Stomach (tissue), 4 donors: ENCODE measurements around the gene FOXJ3.

Experiments used
- CTCF ChIP-seq, 7 experiments: fragments of 450-650 bp in 4 of 7; fragments of 200-600 bp in 3 of 7; sonication (generic) in 3 of 7; IDR thresholded peaks; one replicate each; pipeline ENCODE4 v1.5.1; 2016 to 2019; ENCODE audit warnings: antibody characterized with exemption in 7 of 7, control low read depth in 2 of 7, mild to moderate bottlenecking in 1 of 7
- EP300 ChIP-seq: sonication (generic); formaldehyde crosslinking; IDR thresholded peaks from one replicate; pipeline ENCODE4 v1.6.1; 2017; ENCODE audit warnings: antibody characterized with exemption
- POLR2A ChIP-seq, 4 donors: fragments of 450-650 bp; IDR thresholded peaks; one replicate each; pipeline ENCODE4 v1.6.1; 2016; ENCODE audit warnings: antibody characterized with exemption in 4 of 4, control low read depth in 2 of 4, mild to moderate bottlenecking in 1 of 4, moderate library complexity in 1 of 4

- TF ChIP-seq CTCF (IDR thresholded peaks at IDR 0.05) = no peak
- TF ChIP-seq POLR2A (IDR thresholded peaks at IDR 0.05) = no peak
- TF ChIP-seq EP300 = no peak
These were observed 95.5 kb downstream of the FOXJ3 start for GRCh38 chr1:42239555-42239954.
